GM19397 (cell line): ENCODE results near the gene TBX1.
"Not testable (repeated sequence)": the region's sequence is repeated elsewhere in the genome, so short reads cannot be mapped to it uniquely, and the experiment has no call there.

Experiments used
- ATAC-seq: cut with Tn5 transposase; IDR thresholded peaks from one replicate; pipeline ENCODE4 v1.9.1; 2021; ENCODE audit warnings: mild to moderate bottlenecking, moderate library complexity; ENCODE audit not compliant: unreplicated experiment

Gene TBX1

DNA sequence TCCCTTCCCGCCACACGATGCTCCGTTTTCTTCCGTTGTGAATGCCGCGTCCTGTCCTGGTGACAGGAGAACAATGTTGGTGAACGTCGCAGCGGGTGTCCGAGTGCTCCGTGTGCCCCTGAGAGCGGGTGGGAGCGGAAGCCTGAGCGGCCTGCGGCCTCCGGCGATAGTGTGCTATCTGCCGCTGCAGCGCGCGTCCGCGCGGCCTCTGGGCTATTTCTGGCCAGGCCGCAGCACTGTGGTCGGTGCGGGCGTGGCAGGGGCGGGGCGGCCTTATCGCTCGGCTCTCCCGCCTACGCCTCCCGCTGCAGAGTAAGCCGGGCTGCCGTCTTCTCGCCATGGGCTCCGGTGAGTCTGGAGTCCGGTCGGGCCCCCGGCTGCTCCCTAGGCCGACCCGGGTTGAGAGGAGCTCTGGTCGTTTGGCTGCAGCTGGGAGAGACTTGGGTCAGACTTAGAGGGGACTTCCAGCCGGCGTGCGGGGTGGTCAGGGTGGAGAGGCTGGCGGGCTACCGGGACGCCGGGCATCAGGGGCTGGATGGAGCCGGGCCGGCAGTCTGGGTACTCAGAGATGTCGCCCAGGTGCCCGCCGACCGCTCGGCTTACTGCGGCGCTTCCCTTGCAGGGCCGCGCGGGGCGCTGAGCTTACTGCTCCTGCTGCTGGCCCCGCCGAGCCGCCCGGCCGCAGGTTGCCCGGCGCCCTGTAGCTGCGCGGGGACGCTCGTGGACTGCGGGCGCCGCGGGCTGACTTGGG, 37.2 kb upstream of the TBX1 start, which contains the start of gene GP1BB:
GP1BB (plus strand) TSS at position 308 of the 751 bp plus-strand sequence; CDS start at position 339, 31 bp downstream.
- no peak for ATAC-seq

GRCh38 chr22:19723983-19724827, 36.4 kb upstream of the TBX1 start:
- ATAC-seq = no peak

DNA sequence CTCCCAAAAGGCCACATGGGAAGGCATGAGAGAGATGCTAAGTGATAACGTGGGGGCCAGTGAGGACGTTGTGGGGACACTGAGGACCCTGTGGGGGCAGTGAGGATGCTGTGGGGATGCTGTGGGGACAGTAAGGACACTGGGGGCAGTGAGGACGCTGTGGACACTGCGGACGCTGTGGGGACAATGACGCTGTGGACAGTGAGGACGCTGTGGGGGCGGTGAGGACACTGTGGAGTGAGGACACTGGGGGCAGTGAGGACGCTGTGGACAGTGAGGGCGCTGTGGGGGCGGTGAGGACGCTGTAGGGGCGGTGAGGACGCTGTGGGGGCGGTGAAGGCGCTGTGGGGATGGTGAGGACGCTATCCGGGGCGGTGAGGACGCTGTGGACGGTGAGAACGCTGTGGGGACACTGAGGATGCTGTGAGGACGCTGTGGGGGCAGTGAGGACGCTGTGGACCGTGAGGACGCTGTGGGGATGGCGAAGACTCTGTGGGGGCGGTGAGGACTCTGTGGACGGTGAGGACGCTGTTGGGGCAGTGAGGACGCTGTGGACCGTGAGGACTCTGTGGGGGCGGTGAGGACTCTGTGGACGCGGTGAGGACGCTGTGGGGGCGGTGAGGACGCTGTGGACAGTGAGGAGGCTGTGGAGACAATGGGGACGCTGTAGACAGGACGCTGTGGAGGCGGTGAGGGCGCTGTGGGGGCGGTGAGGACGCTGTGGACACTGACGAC, 35.5 kb upstream of the TBX1 start:
- no peak for ATAC-seq

- not testable (repeated sequence) for ATAC-seq
Observed at GRCh38 chr22:19726064-19726788, 34.4 kb upstream of the TBX1 start.

- ATAC-seq = no peak
Observed at GRCh38 chr22:19727310-19728150, 33.0 kb upstream of the TBX1 start.

- ATAC-seq = no peak
Observed at GRCh38 chr22:19728271-19728670, 32.3 kb upstream of the TBX1 start.

GRCh38 chr22:19728836-19729235, 31.7 kb upstream of the TBX1 start:
- ATAC-seq = no peak

DNA sequence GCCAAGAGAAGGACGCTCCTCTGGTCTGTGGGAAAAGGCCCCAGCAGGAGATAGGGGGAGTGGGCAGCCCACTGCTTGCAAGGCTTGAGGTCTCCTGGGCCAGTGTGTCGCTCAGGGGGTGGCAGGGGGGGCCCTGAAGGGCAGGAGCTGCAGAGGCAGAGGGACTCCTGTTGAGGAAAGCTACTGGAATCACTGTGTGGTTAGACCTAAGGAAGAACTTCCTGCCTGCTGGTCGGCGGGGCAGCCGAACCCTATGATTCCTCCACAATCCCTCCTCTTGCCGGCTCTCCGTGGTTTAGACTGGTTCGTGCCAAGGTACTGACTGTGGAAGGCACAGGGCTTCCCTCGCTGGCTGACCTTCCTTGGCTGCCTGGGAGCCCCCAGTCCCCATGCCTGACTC, 31.1 kb upstream of the TBX1 start:
- ATAC-seq = no peak

DNA sequence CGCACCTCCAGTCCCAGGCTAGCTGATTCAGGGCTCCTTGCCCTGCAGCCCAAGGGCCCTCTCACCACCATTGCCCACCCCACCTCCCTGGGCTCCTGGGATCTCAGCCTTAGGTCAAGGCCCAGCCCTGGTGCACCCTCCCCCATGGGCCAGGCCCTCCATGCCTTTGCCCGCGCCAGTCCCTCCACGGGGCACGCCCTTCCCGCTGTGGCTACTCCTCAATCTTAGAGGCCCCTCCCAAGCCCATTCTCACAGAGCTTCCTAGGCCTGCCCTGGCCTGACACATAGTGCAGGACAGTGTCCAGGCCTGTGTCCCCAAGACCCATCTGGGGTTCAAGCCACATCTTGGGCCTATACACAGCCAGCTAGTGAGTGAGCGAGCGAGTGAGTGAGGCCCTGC, 30.4 kb upstream of the TBX1 start:
- no peak for ATAC-seq

GRCh38 chr22:19730655-19731360, 29.8 kb upstream of the TBX1 start:
- no peak for ATAC-seq

- no peak for ATAC-seq
Observed at GRCh38 chr22:19731361-19732135, 29.0 kb upstream of the TBX1 start.

DNA sequence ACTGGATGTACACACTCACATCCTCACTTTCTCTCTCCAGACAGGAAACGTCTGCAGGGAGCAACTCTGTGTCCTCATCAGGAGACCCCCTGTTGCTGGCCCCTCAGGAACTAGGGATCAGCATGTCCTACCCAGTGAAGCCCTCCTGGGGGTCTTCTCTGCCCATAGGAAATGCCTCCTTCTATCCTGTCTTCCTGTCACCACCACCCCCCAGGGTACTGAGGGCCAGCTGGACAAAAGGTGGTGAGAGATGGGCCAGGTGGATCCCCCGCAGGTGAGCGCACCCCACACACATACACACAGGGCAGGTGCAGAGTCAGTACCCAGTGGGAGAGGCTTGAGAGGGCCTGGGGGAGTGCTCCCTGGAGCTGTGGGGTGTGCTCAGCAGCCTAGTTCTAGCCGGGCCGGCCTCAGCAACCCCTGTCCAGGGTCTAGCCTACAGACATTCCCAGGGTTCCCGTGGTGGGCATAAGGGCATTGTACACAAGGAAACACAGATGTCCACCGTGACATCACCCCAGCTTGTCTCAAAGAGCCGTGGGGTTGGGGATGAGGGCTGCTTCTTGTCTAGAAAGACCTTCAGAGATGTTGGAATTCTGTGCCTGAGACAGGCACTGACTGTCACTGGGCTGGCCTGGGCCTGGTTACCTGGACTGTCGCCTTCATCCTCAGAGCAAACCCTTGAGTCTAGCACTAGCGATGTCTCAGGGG, 28.0 kb upstream of the TBX1 start:
- ATAC-seq = no peak

GRCh38 chr22:19733755-19734154, 26.8 kb upstream of the TBX1 start:
- ATAC-seq = no peak

DNA sequence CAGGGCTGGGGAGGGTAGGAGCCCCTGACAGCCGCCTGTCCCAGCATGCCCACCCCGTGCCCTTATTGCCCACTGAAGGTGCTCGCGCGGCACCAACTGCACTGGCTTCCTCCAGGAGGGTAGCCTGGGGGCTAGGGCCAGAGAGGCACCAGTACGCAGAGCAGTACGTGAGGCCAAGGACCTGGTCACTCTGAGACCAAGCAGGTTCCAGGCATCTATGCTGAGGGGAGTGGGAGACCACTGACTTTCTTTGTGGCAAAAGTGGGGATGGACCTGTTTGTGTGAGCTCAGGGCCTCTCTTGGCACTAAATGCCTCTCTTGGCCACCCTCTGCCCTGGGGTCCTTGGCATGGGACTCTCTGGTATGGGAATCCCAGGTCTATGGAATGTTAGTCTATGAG, 26.4 kb upstream of the TBX1 start:
- no peak for ATAC-seq

DNA sequence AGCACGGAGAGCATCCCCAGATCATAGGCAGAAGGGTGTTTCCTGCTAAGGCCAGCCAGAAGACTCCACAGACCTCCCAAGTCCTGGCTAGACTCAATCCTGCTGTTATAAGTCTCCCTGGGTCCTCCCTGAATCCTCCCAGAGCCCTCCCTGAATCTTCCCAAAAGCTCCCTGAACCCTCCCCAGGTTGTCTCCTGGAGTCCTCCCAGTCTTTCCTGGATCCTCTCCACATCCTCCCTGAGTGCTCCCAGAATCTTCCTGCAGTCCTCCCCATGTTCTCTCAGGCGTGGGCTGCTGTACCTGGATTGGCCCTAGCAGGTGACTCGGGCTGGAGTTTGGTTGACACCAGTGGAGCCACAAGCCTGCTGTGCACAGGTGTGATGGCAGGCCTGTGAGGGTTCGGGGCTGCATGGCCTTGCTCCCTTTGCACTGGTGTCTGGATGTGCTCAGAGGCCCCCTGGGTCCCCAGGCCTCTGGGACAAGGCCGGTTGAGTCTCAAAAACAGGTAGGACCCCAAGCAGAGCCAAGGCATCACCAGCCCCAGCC, 25.7 kb upstream of the TBX1 start:
- ATAC-seq = no peak

- ATAC-seq = no peak
Observed at GRCh38 chr22:19735665-19736510, 24.7 kb upstream of the TBX1 start.
